ENCODE results near the gene N4BP3.
"Not testable (repeated sequence)": the region's sequence is repeated elsewhere in the genome, so short reads cannot be mapped to it uniquely, and the experiment has no call there.

N4BP3 gene

DNA sequence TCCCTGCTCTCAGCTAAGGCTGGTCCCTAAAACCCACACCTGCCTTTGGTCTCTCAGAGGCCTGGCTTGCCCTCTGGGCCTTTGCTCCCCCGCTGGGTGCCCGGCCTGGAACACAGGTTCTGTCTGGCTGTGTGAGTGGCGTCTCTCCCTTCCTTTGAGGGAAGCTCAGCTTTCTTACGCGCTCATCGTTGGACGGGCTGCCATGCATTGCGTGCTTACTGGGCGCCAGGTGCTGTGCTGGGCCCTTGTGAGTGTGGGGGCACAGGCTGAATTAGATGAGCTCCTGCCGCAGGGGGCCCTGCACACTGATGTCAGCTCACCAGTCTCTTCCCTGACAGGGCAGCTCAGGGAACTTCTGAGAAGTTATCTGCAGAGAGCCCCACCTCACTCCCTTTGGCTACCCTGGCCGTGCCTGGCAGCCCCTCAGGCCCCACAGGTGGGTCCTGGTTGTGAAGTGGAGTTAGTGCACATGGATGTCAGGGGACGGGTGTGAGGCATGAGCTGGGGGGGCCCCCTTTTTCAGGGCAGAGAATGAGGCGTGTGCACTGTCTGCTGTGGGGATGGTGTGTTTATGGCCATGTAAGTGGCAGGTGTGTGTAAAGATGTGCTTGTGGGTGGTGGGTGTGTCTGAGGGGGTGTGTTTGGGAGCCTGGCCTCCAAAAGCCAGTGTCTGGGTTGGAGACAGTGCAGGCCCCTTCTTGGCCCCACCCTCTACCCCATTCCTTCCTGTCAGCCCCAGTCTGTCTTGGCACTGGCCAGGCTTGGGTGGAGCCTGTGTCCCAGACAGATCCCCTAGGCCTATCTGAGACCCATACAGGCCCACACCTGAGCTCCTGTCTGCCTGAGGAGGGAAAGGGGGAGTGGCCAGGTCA lies 10.0 kb downstream of the N4BP3 start:
- DNase-seq: no peak

GRCh38 chr5:178123966-178124925 lies 10.9 kb downstream of the N4BP3 start:
- DNase-seq: no peak

DNA sequence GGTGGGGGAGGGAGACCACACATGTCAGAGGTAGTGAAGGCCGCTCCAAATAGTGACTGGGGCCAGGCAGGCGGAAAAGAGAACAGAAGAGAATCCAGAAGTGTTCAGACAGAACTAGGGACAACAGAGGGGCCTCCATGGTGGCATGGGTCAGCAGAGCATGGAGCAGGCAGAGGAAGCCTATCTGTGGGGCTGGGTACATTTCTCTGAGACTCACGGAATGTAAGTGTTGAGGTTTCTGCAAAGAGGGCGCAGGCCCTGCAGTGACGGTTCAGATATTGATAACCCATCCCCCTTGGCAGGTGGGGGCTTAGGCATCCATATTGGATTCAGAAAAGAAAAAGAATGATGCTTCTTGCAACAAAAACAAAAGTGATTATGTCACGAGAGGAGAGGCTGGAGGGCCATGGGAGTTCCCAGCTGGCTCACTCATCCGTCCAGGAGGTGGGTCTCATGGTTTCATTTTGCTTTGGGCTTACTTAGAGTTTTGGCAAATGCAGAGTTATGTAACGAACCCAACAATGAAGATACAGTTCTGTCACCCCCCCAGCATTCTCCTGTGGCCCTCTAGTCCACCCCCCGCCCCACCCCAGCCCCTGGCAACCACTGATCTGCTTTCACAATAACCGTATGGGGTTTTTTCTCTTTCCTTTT lies 12.0 kb downstream of the N4BP3 start:
- no peak for DNase-seq

DNA sequence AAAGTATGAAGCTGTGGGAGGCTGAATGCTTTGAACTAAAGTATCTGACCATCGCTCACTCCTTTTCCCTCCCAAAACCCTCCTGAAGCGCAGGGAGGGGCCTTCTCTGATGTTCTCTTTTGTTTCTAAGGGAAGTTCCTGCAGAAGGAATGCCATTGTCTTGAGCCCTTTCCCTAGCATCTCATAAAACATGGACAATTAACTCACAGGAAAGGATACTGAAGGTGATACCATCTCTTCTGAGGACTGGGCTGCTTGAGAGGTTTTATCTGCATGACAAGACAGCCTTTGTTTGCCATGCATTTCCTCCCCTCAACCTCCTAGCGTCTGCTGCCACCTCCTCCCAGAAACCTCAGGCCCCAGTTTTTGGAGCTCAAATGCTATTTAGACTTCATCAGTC lies 13.2 kb downstream of the N4BP3 start:
- DNase-seq: no peak

DNA sequence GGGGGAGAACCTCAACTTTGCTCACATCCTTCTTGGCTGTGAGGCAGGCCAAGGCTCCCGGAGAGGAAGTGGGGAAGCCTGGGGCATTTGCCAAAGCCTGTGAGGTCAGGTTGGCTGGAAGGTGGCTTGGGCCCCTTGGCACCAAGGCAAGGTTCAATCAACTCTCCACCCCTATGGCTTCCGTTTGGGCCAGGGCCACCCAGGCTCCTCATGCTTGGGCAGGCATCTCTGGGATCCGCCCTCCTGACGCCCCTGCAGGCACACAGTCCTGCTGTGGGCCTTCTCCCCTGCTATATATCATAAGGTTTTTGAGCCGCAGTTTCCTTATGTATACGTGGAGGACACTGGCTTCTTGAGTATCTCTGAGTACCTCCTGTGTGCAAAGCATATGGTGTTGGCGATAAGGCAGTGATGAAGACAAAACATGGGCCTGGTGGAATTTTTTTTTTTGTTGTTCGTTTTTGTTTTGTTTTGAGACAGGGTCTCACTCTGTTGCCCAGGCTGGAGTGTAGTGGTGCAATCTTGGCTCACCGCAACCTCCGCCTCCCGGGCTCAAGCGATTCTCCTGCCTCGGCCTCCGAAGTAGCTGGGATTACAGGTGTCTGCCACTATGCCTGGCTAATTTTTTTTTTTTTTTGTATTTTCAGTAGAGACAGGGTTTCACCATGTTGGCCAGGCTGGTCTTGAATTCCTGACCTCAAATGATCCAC lies 14.1 kb downstream of the N4BP3 start:
- DNase-seq: not testable (repeated sequence)

DNA sequence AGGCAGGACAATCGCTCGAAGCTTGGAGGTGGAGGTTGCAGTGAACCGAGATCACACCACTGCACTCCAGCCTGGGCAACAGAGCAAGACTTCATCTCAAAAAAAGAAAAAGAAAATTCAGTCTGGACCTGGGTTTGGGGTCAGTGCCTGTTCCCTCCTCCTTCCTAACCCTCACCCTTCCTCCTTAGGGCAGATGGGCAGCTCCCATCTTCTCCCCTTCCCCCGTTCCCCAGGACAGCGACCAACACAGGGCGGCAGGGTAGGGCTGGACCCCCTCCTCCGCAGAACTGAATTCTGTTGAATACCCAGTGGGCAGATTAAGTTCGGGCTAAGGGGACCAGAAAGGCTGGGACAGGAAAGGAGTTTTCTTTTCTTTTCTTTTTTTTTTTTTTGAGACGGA lies 16.0 kb downstream of the N4BP3 start:
- DNase-seq: no peak

GRCh38 chr5:178130234-178130575 lies 16.9 kb downstream of the N4BP3 start:
- not testable (repeated sequence) for DNase-seq

GRCh38 chr5:178130576-178131445 lies 17.5 kb downstream of the N4BP3 start, which contains the start of gene RMND5B:
RMND5B (plus strand) TSS chr5:178131014; CDS start chr5:178138120, 7,106 bp downstream.
- peak; percentile 81 for DNase-seq

GRCh38 chr5:178131446-178131996 lies 18.2 kb downstream of the N4BP3 start:
- no peak for DNase-seq

- no peak for DNase-seq
Observed at GRCh38 chr5:178136990-178137389, 23.7 kb downstream of the N4BP3 start.

DNA sequence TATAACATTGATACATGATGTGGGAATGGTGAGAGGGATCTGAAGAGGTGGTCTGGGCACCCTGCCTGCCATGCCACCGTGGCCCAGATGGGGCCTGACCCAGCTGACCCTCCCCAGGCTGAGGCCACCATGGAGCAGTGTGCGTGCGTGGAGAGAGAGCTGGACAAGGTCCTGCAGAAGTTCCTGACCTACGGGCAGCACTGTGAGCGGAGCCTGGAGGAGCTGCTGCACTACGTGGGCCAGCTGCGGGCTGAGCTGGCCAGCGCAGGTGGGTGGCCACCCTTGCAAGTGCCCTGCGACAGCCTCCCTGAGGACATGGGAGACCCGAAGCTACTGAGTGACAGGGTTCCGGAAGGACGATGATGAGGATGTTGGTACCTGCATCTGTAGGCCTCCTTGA lies 24.7 kb downstream of the N4BP3 start:
- DNase-seq: no peak

DNA sequence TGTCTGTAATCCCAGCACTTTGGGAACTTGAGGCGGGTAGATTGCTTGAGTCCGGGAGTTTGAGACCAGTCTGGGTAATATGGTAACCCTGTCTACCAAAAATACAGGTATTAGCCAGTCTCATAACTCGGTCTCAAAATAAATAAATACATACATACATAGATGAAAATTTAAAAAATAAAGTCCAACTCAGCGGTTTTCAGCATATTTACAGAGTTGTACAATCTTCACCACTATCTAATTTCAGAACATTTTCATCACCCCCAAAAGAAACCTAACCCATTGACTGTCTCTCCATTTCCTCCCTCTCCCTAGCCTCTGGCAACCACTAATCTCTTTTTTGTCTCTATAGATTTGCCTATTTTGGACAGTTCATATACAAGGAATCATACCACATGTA lies 28.2 kb downstream of the N4BP3 start:
- DNase-seq: no peak

DNA sequence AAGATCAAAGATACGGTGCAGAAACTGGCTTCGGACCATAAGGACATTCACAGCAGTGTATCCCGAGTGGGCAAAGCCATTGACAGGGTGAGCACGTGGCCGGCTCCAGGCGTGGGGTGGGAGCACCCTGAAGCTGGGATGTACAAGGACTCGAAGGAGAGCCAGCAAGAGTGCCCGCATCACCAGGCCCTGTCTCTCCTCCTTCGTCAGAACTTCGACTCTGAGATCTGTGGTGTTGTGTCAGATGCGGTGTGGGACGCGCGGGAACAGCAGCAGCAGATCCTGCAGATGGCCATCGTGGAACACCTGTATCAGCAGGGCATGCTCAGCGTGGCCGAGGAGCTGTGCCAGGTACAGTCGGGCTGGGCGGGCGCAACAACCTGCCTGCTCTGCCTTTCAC lies 29.3 kb downstream of the N4BP3 start:
- DNase-seq: no peak

GRCh38 chr5:178143246-178143645 lies 29.9 kb downstream of the N4BP3 start:
- DNase-seq: no peak

- DNase-seq: no peak
Observed at GRCh38 chr5:178143901-178144300, 30.6 kb downstream of the N4BP3 start.

- peak; percentile 29 for DNase-seq
Observed at GRCh38 chr5:178145965-178146820, 32.9 kb downstream of the N4BP3 start.

GRCh38 chr5:178147406-178147805 lies 34.1 kb downstream of the N4BP3 start:
- no peak for DNase-seq

- no peak for DNase-seq
Observed at GRCh38 chr5:178149199-178149932, 36.0 kb downstream of the N4BP3 start.

DNA sequence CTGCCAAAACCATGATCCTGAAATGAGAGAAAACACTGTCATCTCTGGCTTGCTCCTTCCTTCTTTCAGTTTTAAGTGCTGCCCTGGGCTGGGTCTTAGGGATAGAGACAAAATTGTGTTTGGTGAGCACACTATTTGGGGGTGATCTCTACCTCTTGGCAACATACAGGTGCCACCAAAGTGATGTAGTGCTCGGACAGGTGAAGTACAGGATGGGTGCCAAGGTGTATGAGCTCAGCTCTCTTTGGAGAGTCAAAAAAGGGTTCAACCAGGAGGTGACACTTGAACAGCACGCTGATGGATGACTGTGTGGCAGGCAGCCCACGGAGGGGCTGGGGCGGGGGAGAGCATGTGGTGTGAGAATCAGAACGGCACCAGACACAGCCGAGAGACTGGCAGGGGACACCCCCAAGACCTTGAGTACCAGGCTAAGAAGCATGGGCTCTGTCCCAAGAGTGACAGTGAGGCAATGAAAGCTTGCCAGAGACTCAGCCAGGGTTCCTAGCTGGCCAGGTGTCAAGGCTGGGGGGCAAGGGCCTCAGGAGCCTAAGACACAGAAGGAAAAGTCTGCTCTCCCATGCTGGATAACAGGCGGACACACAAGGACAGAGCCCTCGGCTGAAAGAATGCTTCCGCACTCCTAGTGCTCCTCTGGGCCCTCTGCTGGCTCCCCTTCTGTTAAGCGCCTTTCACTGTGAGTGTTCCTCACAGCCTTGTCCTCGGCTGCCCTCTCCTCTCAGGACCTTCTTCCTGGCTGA lies 37.8 kb downstream of the N4BP3 start:
- DNase-seq: no peak
